Measurements from ENCODE around the gene NUP54.

The NUP54 gene

GRCh38 chr4:76175336-76175735, 27.1 kb upstream of the NUP54 start:
- H3K27ac ChIP-seq (ENCODE audit: low read length), result no peak overlapping the region
- H3K27me3 ChIP-seq (ENCODE audit: insufficient read depth, low read length, poor library complexity), result no peaks in the 10 kb centered on the region
- no peak overlapping the region for H2AFZ ChIP-seq (ENCODE audit: low read depth, low read length)
- H3K4me1 ChIP-seq (ENCODE audit: insufficient read depth, low read length), result no peaks in the 10 kb centered on the region
- no peak overlapping the region for H3K4me3 ChIP-seq (ENCODE audit: low read depth in 1 of 2, low read length in 2 of 2)
- no peak overlapping the region for H3K9ac ChIP-seq (ENCODE audit: low read depth, low read length)
- ATAC-seq (ENCODE audit: insufficient read depth, low read depth) (no peak), DNase-seq (no peak)
- H3K9me3 ChIP-seq (ENCODE audit: insufficient read depth, low read length, severe bottlenecking), result no peaks in the 10 kb centered on the region
- H3K36me3 ChIP-seq (ENCODE audit: insufficient read depth, low read length), result peaks cover 43% of the 10 kb centered on the region
- no peaks in the 10 kb centered on the region for H3K79me2 ChIP-seq (ENCODE audit: insufficient read depth, low read length)
- H4K20me1 ChIP-seq (ENCODE audit: insufficient read depth, low read length), result no peaks in the 10 kb centered on the region
- no peak overlapping the region for H3K4me2 ChIP-seq (ENCODE audit: insufficient read depth, low read length)
- TF ChIP-seq CTCF (IDR thresholded peaks at IDR 0.05; ENCODE audit: borderline replicate concordance, extremely low read depth, low read length, poor library complexity, severe bottlenecking), result no peak
- no peak for TF ChIP-seq EZH2 (IDR thresholded peaks at IDR 0.05; ENCODE audit: borderline replicate concordance, low read depth, low read length, severe bottlenecking)

- H4K20me1 ChIP-seq (ENCODE audit: insufficient read depth, low read length), result no peaks in the 10 kb centered on the region
- H2AFZ ChIP-seq (ENCODE audit: low read depth, low read length), result no peak overlapping the region
- H3K27ac ChIP-seq (ENCODE audit: low read length), result no peak overlapping the region
- no peak for DNase-seq
- H3K4me2 ChIP-seq (ENCODE audit: insufficient read depth, low read length), result no peak overlapping the region
- H3K9me3 ChIP-seq (ENCODE audit: insufficient read depth, low read length, severe bottlenecking), result no peaks in the 10 kb centered on the region
- H3K4me3 ChIP-seq (ENCODE audit: low read depth in 1 of 2, low read length in 2 of 2), result no peak overlapping the region
- H3K27me3 ChIP-seq (ENCODE audit: insufficient read depth, low read length, poor library complexity), result no peaks in the 10 kb centered on the region
- ATAC-seq (ENCODE audit: insufficient read depth, low read depth), result no peak
- no peaks in the 10 kb centered on the region for H3K79me2 ChIP-seq (ENCODE audit: insufficient read depth, low read length)
- H3K4me1 ChIP-seq (ENCODE audit: insufficient read depth, low read length), result no peaks in the 10 kb centered on the region
- H3K9ac ChIP-seq (ENCODE audit: low read depth, low read length), result no peak overlapping the region
- H3K36me3 ChIP-seq (ENCODE audit: insufficient read depth, low read length), result peaks cover 41% of the 10 kb centered on the region
- TF ChIP-seq EZH2 (IDR thresholded peaks at IDR 0.05; ENCODE audit: borderline replicate concordance, low read depth, low read length, severe bottlenecking) (no peak), CTCF (IDR thresholded peaks at IDR 0.05; ENCODE audit: borderline replicate concordance, extremely low read depth, low read length, poor library complexity, severe bottlenecking) (no peak)
These were observed 26.0 kb upstream of the NUP54 start for GRCh38 chr4:76174216-76174615.

GRCh38 chr4:76168688-76169087, 20.5 kb upstream of the NUP54 start:
- no peaks in the 10 kb centered on the region for H3K4me1 ChIP-seq (ENCODE audit: insufficient read depth, low read length)
- H3K4me3 ChIP-seq (ENCODE audit: low read depth in 1 of 2, low read length in 2 of 2), result no peak overlapping the region
- DNase-seq (no peak), ATAC-seq (ENCODE audit: insufficient read depth, low read depth) (no peak)
- H4K20me1 ChIP-seq (ENCODE audit: insufficient read depth, low read length), result no peaks in the 10 kb centered on the region
- no peak overlapping the region for H3K4me2 ChIP-seq (ENCODE audit: insufficient read depth, low read length)
- no peaks in the 10 kb centered on the region for H3K79me2 ChIP-seq (ENCODE audit: insufficient read depth, low read length)
- TF ChIP-seq EZH2 (IDR thresholded peaks at IDR 0.05; ENCODE audit: borderline replicate concordance, low read depth, low read length, severe bottlenecking), result no peak
- no peak for TF ChIP-seq CTCF (IDR thresholded peaks at IDR 0.05; ENCODE audit: borderline replicate concordance, extremely low read depth, low read length, poor library complexity, severe bottlenecking)
- no peaks in the 10 kb centered on the region for H3K27me3 ChIP-seq (ENCODE audit: insufficient read depth, low read length, poor library complexity)
- no peak overlapping the region for H3K9ac ChIP-seq (ENCODE audit: low read depth, low read length)
- H3K36me3 ChIP-seq (ENCODE audit: insufficient read depth, low read length), result peaks cover 51% of the 10 kb centered on the region
- H3K9me3 ChIP-seq (ENCODE audit: insufficient read depth, low read length, severe bottlenecking), result no peaks in the 10 kb centered on the region
- H2AFZ ChIP-seq (ENCODE audit: low read depth, low read length), result no peak overlapping the region
- H3K27ac ChIP-seq (ENCODE audit: low read length), result no peak overlapping the region

- no peaks in the 10 kb centered on the region for H4K20me1 ChIP-seq (ENCODE audit: insufficient read depth, low read length)
- TF ChIP-seq EZH2 (IDR thresholded peaks at IDR 0.05; ENCODE audit: borderline replicate concordance, low read depth, low read length, severe bottlenecking) (no peak), CTCF (IDR thresholded peaks at IDR 0.05; ENCODE audit: borderline replicate concordance, extremely low read depth, low read length, poor library complexity, severe bottlenecking) (no peak)
- ATAC-seq (ENCODE audit: insufficient read depth, low read depth) (no peak), DNase-seq (no peak)
- peaks cover 56% of the 10 kb centered on the region for H3K36me3 ChIP-seq (ENCODE audit: insufficient read depth, low read length)
- H3K27me3 ChIP-seq (ENCODE audit: insufficient read depth, low read length, poor library complexity), result no peaks in the 10 kb centered on the region
- no peaks in the 10 kb centered on the region for H3K4me1 ChIP-seq (ENCODE audit: insufficient read depth, low read length)
- no peak overlapping the region for H2AFZ ChIP-seq (ENCODE audit: low read depth, low read length)
- H3K79me2 ChIP-seq (ENCODE audit: insufficient read depth, low read length), result no peaks in the 10 kb centered on the region
- H3K4me3 ChIP-seq (ENCODE audit: low read depth in 1 of 2, low read length in 2 of 2), result no peak overlapping the region
- no peak overlapping the region for H3K27ac ChIP-seq (ENCODE audit: low read length)
- H3K9me3 ChIP-seq (ENCODE audit: insufficient read depth, low read length, severe bottlenecking), result no peaks in the 10 kb centered on the region
- H3K4me2 ChIP-seq (ENCODE audit: insufficient read depth, low read length), result no peak overlapping the region
- H3K9ac ChIP-seq (ENCODE audit: low read depth, low read length), result no peak overlapping the region
These were observed 18.3 kb upstream of the NUP54 start for GRCh38 chr4:76166480-76166879.

All from DND-41 (cell line).